Activated CD4-positive, alpha-beta memory T cell treated with anti-CD3 and anti-CD28 coated beads, Interleukin-2, amount 10 ng/mL, durations not matched to agents 7 days and 5 days (primary cell): ENCODE results near the gene IL9. TPM values are rescaled to one million over a fixed set of nuclear protein-coding genes. Genes with fewer than 3 reads are reported as not detected.
A peak's percentile ranks its signal among the peaks of the same experiment; 100 is the strongest.

ENCODE experiments used
- CTCF ChIA-PET: fragments of 350-600 bp; sonication (Branson Sonifier 250); formaldehyde crosslinking; loops from one replicate; lab custom pipeline; 2021; ENCODE audit warnings: antibody characterized with exemption, inconsistent platforms; lab: Charles Lee
- POLR2A ChIA-PET: fragments of 350-600 bp; sonication (Branson Sonifier 250); formaldehyde crosslinking; loops from one replicate; lab custom pipeline; 2021; ENCODE audit warnings: antibody characterized with exemption; lab: Charles Lee
- DNase-seq: peaks from one replicate; pipeline ENCODE4 v3.0.0-alpha.2; 2020
- H3K27ac Mint-ChIP-seq: one replicate; pipeline ENCODE4 v1.8.0; 2021; ENCODE audit warnings: mild to moderate bottlenecking, mixed read lengths
- H3K27me3 Mint-ChIP-seq: one replicate; pipeline ENCODE4 v1.8.0; 2021; ENCODE audit warnings: mixed read lengths
- H3K36me3 Mint-ChIP-seq: one replicate; pipeline ENCODE4 v1.8.0; 2021; ENCODE audit warnings: low read depth, mixed read lengths
- H3K4me1 Mint-ChIP-seq: one replicate; pipeline ENCODE4 v1.8.0; 2021; ENCODE audit warnings: mixed read lengths
- H3K4me3 Mint-ChIP-seq: one replicate; pipeline ENCODE4 v1.8.0; 2021; ENCODE audit warnings: mild to moderate bottlenecking, mixed read lengths
- H3K9me3 Mint-ChIP-seq: one replicate; pipeline ENCODE4 v1.8.0; 2021; ENCODE audit warnings: mixed read lengths
- total RNA-seq, 2 experiments: library from RNA; stranded (reverse); gene quantifications; one replicate each; pipeline ENCODE4 v1.2.3, GENCODE V29; 2021

IL9 gene
- total RNA-seq, 2 experiments from 2014 or later: not detected

- Mint-ChIP-seq H3K27me3 (peaks cover 74% of the 10 kb centered on the region), H3K4me1 (peaks cover 39% of the 10 kb centered on the region), H3K36me3 (no peaks in the 10 kb centered on the region), H3K4me3 (no peak overlapping the region), H3K9me3 (no peaks in the 10 kb centered on the region), H3K27ac (no peak overlapping the region)
- CTCF ChIA-PET: no interaction called here
- DNase-seq: no peak
- POLR2A ChIA-PET: no interaction called here
Observed at GRCh38 chr5:135915466-135916001, 19.9 kb upstream of the IL9 start.

- no peaks in the 10 kb centered on the region for H3K9me3 Mint-ChIP-seq
- peaks cover 79% of the 10 kb centered on the region for H3K27me3 Mint-ChIP-seq
- CTCF ChIA-PET: interaction anchor here (0.8 kb wide), 1 partner anchor 27 kb away, joined by 3 read pairs; no protein-coding TSS in a partner anchor
- DNase-seq: peak; percentile 30
- H3K27ac Mint-ChIP-seq: no peak overlapping the region
- POLR2A ChIA-PET: no interaction called here
- H3K4me1 Mint-ChIP-seq: peaks cover 41% of the 10 kb centered on the region
- no peak overlapping the region for H3K4me3 Mint-ChIP-seq
- H3K36me3 Mint-ChIP-seq: no peaks in the 10 kb centered on the region
Observed at GRCh38 chr5:135913713-135914626, 18.3 kb upstream of the IL9 start.

GRCh38 chr5:135905144-135905543, 9.5 kb upstream of the IL9 start:
- no peaks in the 10 kb centered on the region for H3K4me1 Mint-ChIP-seq
- peaks cover 46% of the 10 kb centered on the region for H3K27me3 Mint-ChIP-seq
- H3K36me3 Mint-ChIP-seq: no peaks in the 10 kb centered on the region
- no peak for DNase-seq
- no peaks in the 10 kb centered on the region for H3K9me3 Mint-ChIP-seq
- no peak overlapping the region for H3K27ac Mint-ChIP-seq
- H3K4me3 Mint-ChIP-seq: no peak overlapping the region
- POLR2A ChIA-PET: no interaction called here
- CTCF ChIA-PET: interaction anchor here (1.4 to 2.2 kb wide), 2 partner anchors 14 to 40 kb away, joined by 5 to 6 read pairs; no protein-coding TSS in a partner anchor

- no peaks in the 10 kb centered on the region for H3K36me3 Mint-ChIP-seq
- H3K9me3 Mint-ChIP-seq: no peaks in the 10 kb centered on the region
- no peak overlapping the region for H3K4me3 Mint-ChIP-seq
- no peaks in the 10 kb centered on the region for H3K4me1 Mint-ChIP-seq
- no peak overlapping the region for H3K27ac Mint-ChIP-seq
- peaks cover 42% of the 10 kb centered on the region for H3K27me3 Mint-ChIP-seq
- no peak for DNase-seq
- ChIA-PET POLR2A (no interaction called here), CTCF (no interaction called here)
Observed at GRCh38 chr5:135901633-135902032, 6.0 kb upstream of the IL9 start.

- DNase-seq: no peak
- Mint-ChIP-seq H3K9me3 (no peaks in the 10 kb centered on the region), H3K36me3 (no peaks in the 10 kb centered on the region), H3K27me3 (peaks cover 52% of the 10 kb centered on the region), H3K4me3 (no peak overlapping the region), H3K4me1 (peaks cover 1% of the 10 kb centered on the region), H3K27ac (no peak overlapping the region)
- CTCF ChIA-PET: interaction anchor here (0.6 kb wide), 1 partner anchor 311 kb away, joined by 3 read pairs; no protein-coding TSS in a partner anchor
- POLR2A ChIA-PET: no interaction called here
Observed at GRCh38 chr5:135900276-135900675, 4.6 kb upstream of the IL9 start.

GRCh38 chr5:135898651-135899050, 3.0 kb upstream of the IL9 start:
- Mint-ChIP-seq H3K4me3 (no peak overlapping the region), H3K9me3 (no peaks in the 10 kb centered on the region), H3K4me1 (peaks cover 4% of the 10 kb centered on the region), H3K27me3 (peaks cover 54% of the 10 kb centered on the region), H3K36me3 (no peaks in the 10 kb centered on the region), H3K27ac (no peak overlapping the region)
- CTCF ChIA-PET: no interaction called here
- POLR2A ChIA-PET: no interaction called here
- DNase-seq: no peak

GRCh38 chr5:135894789-135895188, 852 bp downstream of the IL9 start:
- CTCF ChIA-PET: no interaction called here
- no peak for DNase-seq
- Mint-ChIP-seq H3K9me3 (no peaks in the 10 kb centered on the region), H3K4me1 (peaks cover 18% of the 10 kb centered on the region), H3K27me3 (peaks cover 60% of the 10 kb centered on the region), H3K36me3 (no peaks in the 10 kb centered on the region), H3K4me3 (no peak overlapping the region), H3K27ac (no peak overlapping the region)
- POLR2A ChIA-PET: no interaction called here

- no peaks in the 10 kb centered on the region for H3K36me3 Mint-ChIP-seq
- no peak overlapping the region for H3K27ac Mint-ChIP-seq
- H3K9me3 Mint-ChIP-seq: no peaks in the 10 kb centered on the region
- peaks cover 59% of the 10 kb centered on the region for H3K27me3 Mint-ChIP-seq
- ChIA-PET POLR2A (no interaction called here), CTCF (no interaction called here)
- no peak overlapping the region for H3K4me3 Mint-ChIP-seq
- DNase-seq: no peak
- peaks cover 18% of the 10 kb centered on the region for H3K4me1 Mint-ChIP-seq
Observed at GRCh38 chr5:135894276-135894675, 1.4 kb downstream of the IL9 start.

GRCh38 chr5:135891791-135892190, 3.9 kb downstream of the IL9 start:
- ChIA-PET POLR2A (no interaction called here), CTCF (interaction anchor here (0.6 to 1.4 kb wide), 5 partner anchors 14 to 284 kb away, joined by 3 to 6 read pairs (median 3); partner anchors contain the start of gene SMAD5)
- DNase-seq: no peak
- Mint-ChIP-seq H3K4me3 (no peak overlapping the region), H3K27ac (no peak overlapping the region), H3K4me1 (peaks cover 26% of the 10 kb centered on the region), H3K9me3 (no peaks in the 10 kb centered on the region), H3K36me3 (no peaks in the 10 kb centered on the region), H3K27me3 (peaks cover 54% of the 10 kb centered on the region)

GRCh38 chr5:135891268-135891667, 4.4 kb downstream of the IL9 start:
- H3K9me3 Mint-ChIP-seq: no peaks in the 10 kb centered on the region
- H3K27me3 Mint-ChIP-seq: peaks cover 53% of the 10 kb centered on the region
- POLR2A ChIA-PET: no interaction called here
- CTCF ChIA-PET: interaction anchor here (0.6 to 2.1 kb wide), 10 partner anchors 14 to 321 kb away, joined by 3 to 6 read pairs (median 3); partner anchors contain the start of gene SMAD5
- H3K36me3 Mint-ChIP-seq: no peaks in the 10 kb centered on the region
- no peak for DNase-seq
- no peak overlapping the region for H3K4me3 Mint-ChIP-seq
- H3K4me1 Mint-ChIP-seq: peaks cover 26% of the 10 kb centered on the region
- H3K27ac Mint-ChIP-seq: no peak overlapping the region

GRCh38 chr5:135890867-135891266, 4.8 kb downstream of the IL9 start:
- no peaks in the 10 kb centered on the region for H3K36me3 Mint-ChIP-seq
- H3K27me3 Mint-ChIP-seq: peaks cover 49% of the 10 kb centered on the region
- H3K27ac Mint-ChIP-seq: no peak overlapping the region
- POLR2A ChIA-PET: no interaction called here
- no peaks in the 10 kb centered on the region for H3K9me3 Mint-ChIP-seq
- peaks cover 26% of the 10 kb centered on the region for H3K4me1 Mint-ChIP-seq
- H3K4me3 Mint-ChIP-seq: no peak overlapping the region
- peak; percentile 53 for DNase-seq
- CTCF ChIA-PET: interaction anchor here (0.6 to 2.1 kb wide), 9 partner anchors 15 to 321 kb away, joined by 3 to 6 read pairs (median 3); partner anchors contain the start of gene SMAD5

- ChIA-PET POLR2A (no interaction called here), CTCF (interaction anchor here (1.0 to 2.1 kb wide), 3 partner anchors 35 to 322 kb away, joined by 3 to 5 read pairs (median 4); no protein-coding TSS in a partner anchor)
- Mint-ChIP-seq H3K4me1 (peaks cover 25% of the 10 kb centered on the region), H3K27me3 (peaks cover 47% of the 10 kb centered on the region), H3K4me3 (no peak overlapping the region), H3K27ac (no peak overlapping the region), H3K9me3 (no peaks in the 10 kb centered on the region), H3K36me3 (no peaks in the 10 kb centered on the region)
- DNase-seq: no peak
Observed at GRCh38 chr5:135890296-135890695, 5.3 kb downstream of the IL9 start.
